MM.1S (cell line): Measurements from ENCODE around the gene LMF1.

Experiments used
- DNase-seq: peaks from one replicate; pipeline ENCODE4 v3.0.0-alpha.2; 2015
- H2AFZ ChIP-seq: fragments of 300-600 bp; sonication (generic); 2 replicates; pipeline ENCODE4 v1.6.0; 2016; ENCODE audit warnings: antibody characterized with exemption, low read length
- H3F3A ChIP-seq: fragments of 300-600 bp; sonication (generic); 2 replicates; pipeline ENCODE4 v1.6.1; 2016; ENCODE audit warnings: mild to moderate bottlenecking, antibody characterized with exemption, low read length, moderate library complexity, mixed read lengths; ENCODE audit not compliant: insufficient read depth
- H3K27ac ChIP-seq: fragments of 300-600 bp; sonication (generic); 2 replicates; pipeline ENCODE4 v1.5.1; 2016; ENCODE audit warnings: mild to moderate bottlenecking, low read length
- H3K27me3 ChIP-seq: fragments of 300-600 bp; sonication (generic); replicated peaks from 2 replicates; pipeline ENCODE4 v1.6.0; 2016; ENCODE audit warnings: low read length; ENCODE audit not compliant: insufficient read depth
- H3K36me3 ChIP-seq: fragments of 300-600 bp; sonication (generic); replicated peaks from 2 replicates; pipeline ENCODE4 v1.6.1; 2016; ENCODE audit warnings: mild to moderate bottlenecking, low read length, mixed read lengths; ENCODE audit not compliant: insufficient read depth
- H3K4me1 ChIP-seq: fragments of 300-600 bp; sonication (generic); 2 replicates; pipeline ENCODE4 v1.6.1; 2016; ENCODE audit warnings: low read length, mixed read lengths
- H3K4me2 ChIP-seq: fragments of 300-600 bp; sonication (generic); 2 replicates; pipeline ENCODE4 v1.6.0; 2016; ENCODE audit warnings: low read depth, low read length
- H3K4me3 ChIP-seq: fragments of 300-600 bp; sonication (generic); 2 replicates; pipeline ENCODE4 v1.5.1; 2016; ENCODE audit warnings: low read length, mixed read lengths
- H3K79me2 ChIP-seq: fragments of 300-600 bp; sonication (generic); 2 replicates; pipeline ENCODE4 v1.6.1; 2016; ENCODE audit warnings: mixed run types, low read length, mixed read lengths
- H3K9ac ChIP-seq: fragments of 300-600 bp; sonication (generic); 2 replicates; pipeline ENCODE4 v1.6.1; 2016; ENCODE audit warnings: low read length, mixed read lengths
- H3K9me2 ChIP-seq: fragments of 300-600 bp; sonication (generic); replicated peaks from 2 replicates; pipeline ENCODE4 v1.6.1; 2016; ENCODE audit warnings: mild to moderate bottlenecking, low read length, mixed read lengths; ENCODE audit not compliant: insufficient read depth
- H3K9me3 ChIP-seq: fragments of 300-600 bp; sonication (generic); replicated peaks from 2 replicates; pipeline ENCODE4 v1.6.1; 2016; ENCODE audit warnings: mild to moderate bottlenecking, low read length, mixed read lengths; ENCODE audit not compliant: insufficient read depth
- H4K20me1 ChIP-seq: fragments of 300-600 bp; sonication (generic); 2 replicates; pipeline ENCODE4 v1.6.1; 2016; ENCODE audit warnings: mild to moderate bottlenecking, low read length, moderate library complexity, mixed read lengths; ENCODE audit not compliant: insufficient read depth
- CTCF ChIP-seq: fragments of 300-600 bp; sonication (generic); IDR thresholded peaks from 2 replicates; pipeline ENCODE4 v1.5.1; 2016; ENCODE audit warnings: antibody characterized with exemption, low read length, mixed read lengths
- EZH2 ChIP-seq: fragments of 300-600 bp; sonication (generic); optimal IDR thresholded peaks from 2 replicates; pipeline ENCODE3; 2017; ENCODE audit warnings: low read depth, mild to moderate bottlenecking, antibody characterized with exemption, low read length, mixed read lengths
- EZH2phosphoT487 ChIP-seq: fragments of 300-600 bp; sonication (generic); IDR thresholded peaks from 2 replicates; pipeline ENCODE4 v1.6.1; 2018; ENCODE audit warnings: antibody characterized with exemption, low read length

The LMF1 gene

GRCh38 chr16:967546-968295, 3.1 kb downstream of the LMF1 start:
- peaks cover 68% of the 10 kb centered on the region for H3K27me3 ChIP-seq
- no peak overlapping the region for H3K4me2 ChIP-seq
- no peaks in the 10 kb centered on the region for H3K9me2 ChIP-seq
- DNase-seq, result no peak
- no peaks in the 10 kb centered on the region for H3K9me3 ChIP-seq
- no peak for TF ChIP-seq EZH2
- TF ChIP-seq CTCF, result no peak
- H3K4me3 ChIP-seq, result no peak overlapping the region
- no peak overlapping the region for H3K9ac ChIP-seq
- H3K27ac ChIP-seq, result no peak overlapping the region
- no peaks in the 10 kb centered on the region for H3K36me3 ChIP-seq
- no peaks in the 10 kb centered on the region for H3F3A ChIP-seq
- no peaks in the 10 kb centered on the region for H4K20me1 ChIP-seq
- H3K4me1 ChIP-seq, result no peaks in the 10 kb centered on the region
- H3K79me2 ChIP-seq, result no peaks in the 10 kb centered on the region
- no peak overlapping the region for H2AFZ ChIP-seq

- no peaks in the 10 kb centered on the region for H3K9me2 ChIP-seq
- H3K4me1 ChIP-seq, result no peaks in the 10 kb centered on the region
- no peak for TF ChIP-seq CTCF
- no peak for TF ChIP-seq EZH2
- no peak for TF ChIP-seq EZH2phosphoT487
- no peak overlapping the region for H3K4me2 ChIP-seq
- no peak for DNase-seq
- peaks cover 68% of the 10 kb centered on the region for H3K27me3 ChIP-seq
- H3K36me3 ChIP-seq, result no peaks in the 10 kb centered on the region
- no peak overlapping the region for H3K27ac ChIP-seq
- H3K79me2 ChIP-seq, result no peaks in the 10 kb centered on the region
- H2AFZ ChIP-seq, result no peak overlapping the region
- no peak overlapping the region for H3K9ac ChIP-seq
- no peak overlapping the region for H3K4me3 ChIP-seq
- H3F3A ChIP-seq, result no peaks in the 10 kb centered on the region
- no peaks in the 10 kb centered on the region for H3K9me3 ChIP-seq
- H4K20me1 ChIP-seq, result no peaks in the 10 kb centered on the region
Measured at GRCh38 chr16:967077-967541, 3.7 kb downstream of the LMF1 start.

GRCh38 chr16:966505-966904, 4.3 kb downstream of the LMF1 start:
- no peaks in the 10 kb centered on the region for H3K9me3 ChIP-seq
- no peaks in the 10 kb centered on the region for H3F3A ChIP-seq
- H4K20me1 ChIP-seq, result no peaks in the 10 kb centered on the region
- no peak overlapping the region for H3K4me2 ChIP-seq
- no peaks in the 10 kb centered on the region for H3K9me2 ChIP-seq
- no peak overlapping the region for H3K4me3 ChIP-seq
- no peaks in the 10 kb centered on the region for H3K79me2 ChIP-seq
- H3K9ac ChIP-seq, result no peak overlapping the region
- DNase-seq, result no peak
- H2AFZ ChIP-seq, result no peak overlapping the region
- TF ChIP-seq EZH2phosphoT487 (no peak), CTCF (no peak), EZH2 (no peak)
- H3K27me3 ChIP-seq, result peaks cover 62% of the 10 kb centered on the region
- H3K27ac ChIP-seq, result no peak overlapping the region
- no peaks in the 10 kb centered on the region for H3K4me1 ChIP-seq
- no peaks in the 10 kb centered on the region for H3K36me3 ChIP-seq
